Measurements from ENCODE around the gene HSD11B1. TPM values are rescaled to one million over a fixed set of nuclear protein-coding genes. Genes with fewer than 3 reads are reported as not detected.
A peak's percentile ranks its signal among the peaks of the same experiment; 100 is the strongest.

The HSD11B1 gene
- total RNA-seq, 1 donor from 2014 or later = 4.1 TPM

DNA sequence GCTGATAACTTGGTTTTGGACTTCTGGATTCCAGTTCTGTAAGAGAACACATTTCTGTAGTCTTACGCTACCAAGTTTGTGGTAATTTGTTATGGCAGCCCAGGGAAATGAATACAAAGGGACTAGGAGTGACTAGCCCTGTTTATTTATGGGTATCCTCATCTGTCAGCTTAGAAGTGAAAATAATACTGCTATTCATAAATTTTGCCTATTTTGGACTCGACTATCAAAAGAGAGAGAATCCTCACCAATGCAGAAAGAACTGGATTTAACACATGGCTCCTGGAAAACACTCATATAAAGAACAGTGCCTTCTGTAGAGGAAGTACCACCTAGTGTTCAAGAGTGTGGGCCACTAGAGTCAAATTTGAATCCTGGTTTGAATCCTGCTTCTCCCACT, 22.6 kb downstream of the HSD11B1 start:
- peaks cover 28% of the 10 kb centered on the region for H3K4me1 ChIP-seq
- intact Hi-C loops (cut with micrococcal nuclease) = no loop called here
- TF ChIP-seq, protein P1, sequence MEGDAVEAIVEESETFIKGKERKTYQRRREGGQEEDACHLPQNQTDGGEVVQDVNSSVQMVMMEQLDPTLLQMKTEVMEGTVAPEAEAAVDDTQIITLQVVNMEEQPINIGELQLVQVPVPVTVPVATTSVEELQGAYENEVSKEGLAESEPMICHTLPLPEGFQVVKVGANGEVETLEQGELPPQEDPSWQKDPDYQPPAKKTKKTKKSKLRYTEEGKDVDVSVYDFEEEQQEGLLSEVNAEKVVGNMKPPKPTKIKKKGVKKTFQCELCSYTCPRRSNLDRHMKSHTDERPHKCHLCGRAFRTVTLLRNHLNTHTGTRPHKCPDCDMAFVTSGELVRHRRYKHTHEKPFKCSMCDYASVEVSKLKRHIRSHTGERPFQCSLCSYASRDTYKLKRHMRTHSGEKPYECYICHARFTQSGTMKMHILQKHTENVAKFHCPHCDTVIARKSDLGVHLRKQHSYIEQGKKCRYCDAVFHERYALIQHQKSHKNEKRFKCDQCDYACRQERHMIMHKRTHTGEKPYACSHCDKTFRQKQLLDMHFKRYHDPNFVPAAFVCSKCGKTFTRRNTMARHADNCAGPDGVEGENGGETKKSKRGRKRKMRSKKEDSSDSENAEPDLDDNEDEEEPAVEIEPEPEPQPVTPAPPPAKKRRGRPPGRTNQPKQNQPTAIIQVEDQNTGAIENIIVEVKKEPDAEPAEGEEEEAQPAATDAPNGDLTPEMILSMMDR (IDR thresholded peaks at IDR 0.05; ENCODE audit: borderline replicate concordance) = no peak

DNA sequence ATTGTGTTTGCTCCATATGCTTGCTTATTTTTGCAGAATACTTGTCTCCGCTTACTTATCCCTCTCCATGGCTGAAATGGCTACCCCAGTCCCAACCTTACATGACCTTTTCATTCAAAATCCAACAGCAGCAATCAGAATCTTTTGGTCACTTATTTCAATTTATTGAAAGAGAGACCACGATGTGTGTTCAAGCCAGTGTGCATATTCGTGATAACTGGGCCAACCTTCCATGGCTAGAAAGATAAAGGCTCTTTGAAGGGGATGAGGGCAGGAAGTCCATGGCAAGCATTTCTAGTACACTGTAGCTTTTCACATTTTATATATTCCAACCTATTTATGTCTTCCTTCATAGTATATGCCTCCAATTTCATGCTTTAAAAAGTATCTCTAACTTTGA, 23.1 kb downstream of the HSD11B1 start:
- no peak for DNase-seq
- Histone ChIP-seq H3K4me3 (no peak overlapping the region), H3K27ac (replicated peaks) (peak overlapping the region; percentile 64), H3K36me3 (no peaks in the 10 kb centered on the region), H3K27me3 (ENCODE audit: low read depth) (no peaks in the 10 kb centered on the region), H3K4me1 (peaks cover 32% of the 10 kb centered on the region), H3K9me3 (replicated peaks) (no peaks in the 10 kb centered on the region)
- TF ChIP-seq, protein P1 (IDR thresholded peaks at IDR 0.05; ENCODE audit: borderline replicate concordance) = no peak
- intact Hi-C loops (cut with micrococcal nuclease) = no loop called here

More for the DNA sequence above, 22.6 kb downstream of the HSD11B1 start:
- no peak for DNase-seq
- no peaks in the 10 kb centered on the region for H3K9me3 ChIP-seq (replicated peaks)
- no peak overlapping the region for H3K4me3 ChIP-seq
- peak overlapping the region; percentile 64 for H3K27ac ChIP-seq (replicated peaks)
- no peaks in the 10 kb centered on the region for H3K36me3 ChIP-seq
- no peaks in the 10 kb centered on the region for H3K27me3 ChIP-seq (ENCODE audit: low read depth)

DNA sequence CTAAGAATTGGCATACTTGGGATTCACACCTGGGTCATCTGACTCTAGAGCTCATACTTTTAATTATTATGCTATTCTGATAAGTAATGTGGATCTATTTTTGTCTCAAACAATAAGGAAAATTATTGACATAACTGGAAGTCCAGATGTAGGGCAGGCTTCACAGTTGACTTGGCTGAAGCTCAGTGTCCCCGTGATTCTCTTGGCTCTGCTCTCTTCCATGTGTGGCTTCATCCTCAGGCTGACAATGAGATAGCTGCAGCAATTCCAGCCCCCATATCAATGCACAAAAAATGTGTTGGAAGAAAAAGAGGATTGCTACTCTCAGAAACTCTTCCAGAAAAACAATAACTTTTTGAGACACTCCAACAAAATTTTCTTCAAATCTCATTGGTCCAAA, 23.8 kb downstream of the HSD11B1 start:
- H3K27ac ChIP-seq (replicated peaks) = peak overlapping the region; percentile 64
- peak; percentile 43 for DNase-seq

DNA sequence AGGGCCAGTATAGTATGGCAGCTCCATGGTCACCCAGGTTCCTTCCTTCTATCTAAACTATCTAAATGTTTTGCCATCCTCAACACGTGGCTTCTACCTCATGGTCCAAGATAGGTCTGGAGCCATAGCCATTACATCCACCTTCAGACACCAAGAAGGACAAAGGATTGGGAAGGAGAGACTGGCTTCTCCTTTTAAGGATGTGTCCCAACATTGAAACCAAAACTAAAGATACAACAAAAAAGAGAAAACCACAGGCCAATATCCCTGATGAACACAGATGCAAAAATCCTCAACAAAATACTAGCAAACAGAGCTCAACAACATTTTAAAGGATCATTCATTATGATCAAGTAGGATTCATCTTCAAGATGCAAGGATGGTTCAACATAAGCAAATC, 24.8 kb downstream of the HSD11B1 start:
- Histone ChIP-seq H3K36me3 (no peaks in the 10 kb centered on the region), H3K4me1 (peaks cover 47% of the 10 kb centered on the region), H3K27me3 (ENCODE audit: low read depth) (no peaks in the 10 kb centered on the region), H3K4me3 (no peak overlapping the region), H3K9me3 (replicated peaks) (no peaks in the 10 kb centered on the region), H3K27ac (replicated peaks) (peak overlapping the region; percentile 64)
- DNase-seq = no peak
- TF ChIP-seq, protein P1 (IDR thresholded peaks at IDR 0.05; ENCODE audit: borderline replicate concordance) = no peak
- intact Hi-C loops (cut with micrococcal nuclease) = no loop called here

More for the DNA sequence above, 23.8 kb downstream of the HSD11B1 start:
- H3K36me3 ChIP-seq = no peaks in the 10 kb centered on the region
- no peaks in the 10 kb centered on the region for H3K9me3 ChIP-seq (replicated peaks)
- peaks cover 39% of the 10 kb centered on the region for H3K4me1 ChIP-seq
- H3K4me3 ChIP-seq = no peak overlapping the region
- no peaks in the 10 kb centered on the region for H3K27me3 ChIP-seq (ENCODE audit: low read depth)
- TF ChIP-seq, protein P1 (IDR thresholded peaks at IDR 0.05; ENCODE audit: borderline replicate concordance) = no peak
- intact Hi-C loops (cut with micrococcal nuclease) = no loop called here

DNA sequence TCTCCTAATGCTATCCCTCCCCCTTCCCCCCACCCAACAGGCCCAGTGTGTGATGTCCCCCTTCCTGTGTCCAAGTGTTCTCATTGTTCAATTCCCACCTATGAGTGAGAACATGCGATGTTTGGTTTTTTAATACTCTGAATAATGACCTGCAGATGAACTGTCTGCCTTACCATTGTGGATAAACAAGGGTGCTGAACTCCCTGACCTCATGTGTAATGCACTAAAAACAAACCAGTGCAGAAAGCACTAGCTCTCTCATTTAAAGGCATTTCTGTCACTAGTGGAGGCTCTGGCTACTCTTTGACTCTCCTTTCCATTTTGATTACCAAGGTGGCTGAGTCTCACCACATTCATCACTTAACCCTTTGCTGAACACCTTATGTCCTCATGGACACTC, 28.1 kb downstream of the HSD11B1 start:
- no peaks in the 10 kb centered on the region for H3K9me3 ChIP-seq (replicated peaks)
- no peaks in the 10 kb centered on the region for H3K36me3 ChIP-seq
- H3K4me1 ChIP-seq = peaks cover 45% of the 10 kb centered on the region
- no peaks in the 10 kb centered on the region for H3K27me3 ChIP-seq (ENCODE audit: low read depth)
- TF ChIP-seq, protein P1 (IDR thresholded peaks at IDR 0.05; ENCODE audit: borderline replicate concordance) = no peak
- intact Hi-C loops (cut with micrococcal nuclease) = no loop called here
- no peak for DNase-seq
- no peak overlapping the region for H3K4me3 ChIP-seq
- peak overlapping the region; percentile 12 for H3K27ac ChIP-seq (replicated peaks)

All from left ventricle myocardium inferior (tissue), 1 donor.